Dermis blood vessel endothelial cell (primary cell): ENCODE results near the gene ALKBH5. TPM values are rescaled to one million over a fixed set of nuclear protein-coding genes. Genes with fewer than 3 reads are reported as not detected.
A peak's percentile ranks its signal among the peaks of the same experiment; 100 is the strongest.

Source experiments
- DNase-seq: peaks from one replicate; pipeline ENCODE4 v3.0.0; 2010
- total RNA-seq: library from RNA; depleted of rRNA; stranded (reverse); fragments of >200 nt; gene quantifications from 2 replicates; pipeline ENCODE4 v1.2.3, GENCODE V29; 2014

Gene ALKBH5
- total RNA-seq, 1 donor from 2014 or later: 104 TPM

DNA sequence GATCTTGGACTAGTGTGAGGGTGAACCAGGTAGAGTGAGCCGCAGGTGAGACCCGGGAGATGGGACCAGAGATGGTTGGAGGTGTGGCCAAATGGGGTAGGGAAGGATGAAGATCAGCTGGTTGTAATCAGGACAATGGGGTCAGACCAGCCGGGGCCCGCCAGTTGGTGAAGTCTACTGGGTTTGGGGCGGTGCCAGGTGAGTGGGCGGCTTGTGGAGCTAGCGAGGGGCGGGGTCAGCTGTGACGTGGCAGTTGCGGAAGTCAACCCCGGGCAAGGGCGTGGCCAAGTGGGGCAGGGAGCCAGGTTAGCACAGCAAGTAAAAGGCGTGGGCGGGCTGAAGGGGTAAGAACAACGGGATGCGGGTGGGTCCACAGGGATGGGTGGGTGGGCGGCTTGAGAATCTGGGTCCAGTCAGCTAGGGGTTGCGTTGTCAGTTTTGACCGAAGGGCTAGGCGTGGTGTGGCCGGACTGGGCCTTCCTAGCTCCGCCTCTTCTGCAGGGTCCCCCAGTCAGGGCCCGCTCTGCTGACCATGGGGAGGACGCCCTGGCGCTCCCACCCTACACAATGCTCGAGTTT, 25.5 kb upstream of the ALKBH5 start:
- DNase-seq: peak; percentile 89

- DNase-seq: peak; percentile 14
Observed at GRCh38 chr17:18159551-18160120, 24.0 kb upstream of the ALKBH5 start.

DNA sequence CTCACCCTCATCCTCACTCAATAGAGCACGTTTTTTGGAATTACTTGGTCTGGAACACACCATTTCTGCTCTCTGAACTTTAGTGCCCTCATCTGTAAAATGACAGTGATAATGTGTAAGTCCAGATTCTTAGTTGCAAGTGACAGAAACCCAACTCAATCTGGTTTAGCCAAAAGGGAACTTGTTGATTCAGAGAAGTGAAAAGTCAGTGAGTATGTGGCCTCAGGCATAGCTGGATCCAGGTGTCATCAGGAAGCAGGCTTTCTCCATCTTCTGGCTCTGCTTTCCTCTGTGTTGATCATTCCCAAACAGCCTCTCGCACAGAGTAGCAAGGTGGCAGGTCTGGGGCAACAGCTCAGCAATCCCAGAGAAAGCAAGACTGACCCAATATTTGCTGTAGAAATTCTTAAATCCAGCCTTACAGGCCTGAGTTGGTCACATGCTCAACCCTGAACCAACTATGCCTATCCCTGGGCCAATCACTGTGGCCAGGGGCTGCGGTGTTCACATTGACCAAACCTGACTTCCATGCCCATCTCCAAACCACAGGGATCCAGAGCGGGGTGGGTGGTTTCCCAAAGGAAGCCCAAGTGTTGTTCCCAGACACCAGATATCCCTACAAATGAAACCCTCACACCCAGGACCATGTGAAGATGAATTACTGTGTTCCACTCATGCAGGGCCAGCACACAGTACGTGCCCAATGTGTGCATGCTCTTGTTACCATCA, 23.3 kb upstream of the ALKBH5 start:
- no peak for DNase-seq

- DNase-seq: no peak
Observed at GRCh38 chr17:18161207-18162145, 22.2 kb upstream of the ALKBH5 start.

GRCh38 chr17:18163547-18163946, 20.1 kb upstream of the ALKBH5 start:
- DNase-seq: no peak

DNA sequence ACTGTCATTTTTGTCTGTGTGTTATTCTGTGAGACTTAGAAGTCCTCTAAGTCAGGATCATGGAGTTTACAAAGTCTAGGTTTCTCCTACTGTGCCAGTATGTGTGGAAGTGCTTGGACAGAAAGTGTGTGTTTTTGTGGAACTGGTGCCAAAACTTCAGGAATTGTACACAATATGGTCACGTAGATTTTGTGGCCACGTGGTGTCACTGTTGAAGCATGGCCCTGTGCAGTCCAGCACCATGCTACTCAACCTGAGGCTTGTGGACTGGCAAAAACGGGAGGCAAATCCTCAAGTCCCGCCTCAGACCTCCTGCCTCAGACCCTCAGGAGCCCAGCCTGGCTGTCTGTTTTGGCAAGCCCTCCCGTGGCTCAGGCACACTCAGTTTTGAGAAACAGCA, 16.7 kb upstream of the ALKBH5 start:
- peak; percentile 17 for DNase-seq

GRCh38 chr17:18167421-18167820, 16.2 kb upstream of the ALKBH5 start:
- no peak for DNase-seq

- no peak for DNase-seq
Observed at GRCh38 chr17:18172531-18173278, 10.9 kb upstream of the ALKBH5 start.

- no peak for DNase-seq
Observed at GRCh38 chr17:18173740-18174139, 9.9 kb upstream of the ALKBH5 start.

GRCh38 chr17:18176176-18176575, 7.5 kb upstream of the ALKBH5 start:
- no peak for DNase-seq

DNA sequence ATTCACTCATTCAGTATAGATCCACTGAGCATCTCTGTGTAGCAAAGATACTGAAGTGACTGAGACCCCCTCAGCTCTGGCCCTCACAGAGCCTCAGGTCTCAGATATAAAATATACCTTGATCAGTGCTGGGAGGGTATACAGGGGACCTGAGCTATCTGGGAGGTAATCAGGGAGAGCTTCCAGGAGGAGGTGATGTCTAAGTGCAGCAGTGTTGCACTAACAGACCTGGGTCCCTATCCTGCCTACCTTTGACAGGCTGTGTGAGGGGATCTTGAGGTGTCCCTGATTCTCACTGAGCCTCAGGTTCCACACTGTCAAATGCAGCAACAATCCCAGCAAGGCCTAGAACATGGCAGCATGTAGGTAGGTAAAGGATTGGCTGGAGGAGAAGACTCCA, 6.5 kb upstream of the ALKBH5 start:
- no peak for DNase-seq

DNA sequence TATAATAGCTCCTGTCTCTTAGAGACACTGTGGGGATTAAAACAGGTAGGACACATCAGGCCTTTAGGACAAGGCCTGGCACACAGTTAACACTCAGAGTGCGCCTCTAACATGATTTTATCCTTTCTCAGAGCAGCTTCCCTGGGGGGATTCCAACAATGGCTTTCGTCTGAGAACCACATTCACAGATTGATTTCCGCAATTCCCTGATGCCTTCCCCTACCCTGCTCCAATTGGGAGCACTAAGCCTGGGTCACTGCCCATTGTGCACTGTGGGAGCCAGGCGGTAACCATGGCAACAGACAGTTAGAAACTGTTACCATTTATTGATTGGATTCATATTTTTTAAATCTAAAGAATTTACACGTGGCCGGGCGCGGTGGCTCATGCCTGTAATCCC, 5.9 kb upstream of the ALKBH5 start:
- no peak for DNase-seq

DNA sequence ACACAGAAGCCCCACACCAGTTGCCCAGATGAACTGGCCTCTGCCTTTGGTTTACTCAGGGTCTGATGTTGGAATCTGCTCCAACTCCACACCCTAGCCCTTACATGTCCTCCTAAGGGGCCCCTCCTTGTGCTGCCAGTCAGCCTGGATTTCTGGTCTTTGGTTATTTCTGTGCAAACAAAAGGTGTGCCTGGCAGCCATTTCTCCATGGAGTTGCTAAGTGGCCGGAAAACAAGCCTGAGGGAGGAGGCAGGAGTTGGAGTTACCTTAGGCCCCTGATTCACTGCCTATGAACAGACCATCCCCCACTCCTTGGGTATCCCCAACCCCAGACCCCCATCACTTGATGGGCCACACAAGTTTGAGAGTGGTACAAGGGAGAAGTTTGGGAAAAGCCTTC, 4.4 kb upstream of the ALKBH5 start:
- no peak for DNase-seq

DNA sequence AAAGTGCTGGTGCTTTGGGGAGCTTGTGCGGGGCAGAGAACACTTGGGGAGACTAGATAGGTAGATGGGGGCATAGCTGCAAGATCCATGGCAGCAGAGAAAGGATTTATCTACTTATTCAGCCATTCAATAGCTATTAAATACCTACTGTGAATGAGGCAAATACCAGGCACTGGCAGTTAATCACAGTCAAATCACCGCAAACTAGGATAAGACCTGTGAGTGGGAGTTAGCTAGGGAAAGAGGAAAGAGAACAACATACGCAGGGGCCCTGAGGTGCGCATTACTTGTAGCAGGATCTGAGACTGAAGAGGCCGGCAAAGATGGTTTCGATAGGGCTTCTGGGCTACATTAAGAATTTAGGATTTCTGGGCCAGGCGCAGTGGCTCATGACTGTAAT, 3.8 kb upstream of the ALKBH5 start:
- DNase-seq: no peak

GRCh38 chr17:18181358-18181757, 2.3 kb upstream of the ALKBH5 start:
- DNase-seq: no peak

- peak; percentile 26 for DNase-seq
Observed at GRCh38 chr17:18182110-18182977, 1.3 kb upstream of the ALKBH5 start.

DNA sequence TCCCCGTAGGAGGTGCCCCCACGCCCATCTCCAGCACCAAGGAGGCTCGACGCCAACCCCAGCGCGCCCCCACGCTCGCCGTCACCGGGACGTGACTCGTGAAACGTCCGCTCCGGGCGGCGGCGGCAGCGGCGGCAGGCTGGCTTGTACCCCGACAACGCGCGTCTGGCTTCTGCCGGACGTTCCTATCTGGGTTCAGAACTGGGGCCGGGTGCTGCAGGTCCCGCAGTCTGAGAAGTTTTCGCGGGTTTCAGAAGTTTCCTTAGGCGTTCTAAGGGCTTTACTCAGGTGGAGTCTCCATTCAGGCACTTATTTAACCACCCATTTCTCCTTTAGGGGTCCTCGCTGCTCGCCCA, 672 bp upstream of the ALKBH5 start:
- DNase-seq: peak; percentile 87

GRCh38 chr17:18184143-18185031, 759 bp downstream of the ALKBH5 start:
- peak; percentile 53 for DNase-seq

- peak; percentile 30 for DNase-seq
Observed at GRCh38 chr17:18185391-18185790, 1.8 kb downstream of the ALKBH5 start.
